ENCODE data around the gene RGS7BP. TPM values are rescaled to one million over a fixed set of nuclear protein-coding genes. Genes with fewer than 3 reads are reported as not detected.

RGS7BP gene
- total RNA-seq, 4 donors from 2014 or later, result 0.33 to 3.4 (median 2.7) TPM

DNA sequence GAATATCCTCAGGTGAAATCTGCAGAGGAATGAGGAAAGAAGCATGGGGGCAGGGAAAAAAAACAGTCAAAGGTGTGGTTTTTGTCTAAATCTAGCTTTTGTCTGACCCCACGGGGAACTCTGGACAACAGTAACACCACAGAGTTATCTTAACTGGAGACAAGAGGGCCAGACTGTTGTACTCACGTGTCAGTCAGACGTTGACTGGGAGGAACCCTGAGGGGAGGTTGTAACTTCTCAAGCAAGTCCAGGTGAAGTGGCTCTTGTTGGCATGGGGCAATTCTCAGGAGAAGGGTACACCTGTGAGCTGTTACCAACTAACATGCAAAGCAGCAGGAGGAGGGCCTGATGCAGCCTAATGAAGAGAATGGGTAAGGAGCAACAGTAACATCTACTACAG, 140.4 kb downstream of the RGS7BP start:
- Histone ChIP-seq H3K27me3 (no peaks in the 10 kb centered on the region), H3K36me3 (no peaks in the 10 kb centered on the region), H3K27ac (no peak overlapping the region), H3K4me3 (replicated peaks in 1 of 3) (no peak overlapping the region), H3K4me1 (no peaks in the 10 kb centered on the region), H3K9me3 (no peaks in the 10 kb centered on the region)
- WGBS, 2 donors, result 30 to 36% methylated on average over 3 of the region's 3 CpGs
- intact Hi-C loops (cut with DNase I), result no loop called here
- no peak for TF ChIP-seq CTCF (IDR thresholded peaks at IDR 0.05)
- TF ChIP-seq POLR2A (IDR thresholded peaks at IDR 0.05), result no peak
- peak; percentile 6 to 8 for DNase-seq

DNA sequence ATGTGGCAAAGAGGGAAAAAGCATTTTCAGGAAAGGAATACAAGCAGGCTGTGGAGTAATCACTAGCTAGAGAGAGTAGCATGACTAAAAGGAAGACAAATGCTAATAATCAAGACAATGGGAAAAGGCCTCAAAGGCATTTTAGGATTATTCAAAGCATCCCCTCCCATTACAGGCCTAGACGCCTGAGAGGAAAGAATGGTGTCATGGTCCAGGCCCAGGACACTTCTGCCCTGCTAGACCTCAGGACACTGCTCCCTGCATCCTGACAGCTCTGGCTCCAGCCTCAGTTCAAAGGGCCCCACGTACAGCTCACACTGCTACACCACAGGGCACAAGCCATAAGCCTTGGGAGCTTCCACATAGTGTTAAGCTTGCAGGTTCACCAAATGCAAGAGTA, 143.7 kb downstream of the RGS7BP start:
- Histone ChIP-seq H3K27me3 (no peaks in the 10 kb centered on the region), H3K4me3 (replicated peaks in 1 of 3) (no peak overlapping the region), H3K27ac (no peak overlapping the region), H3K4me1 (no peaks in the 10 kb centered on the region), H3K36me3 (no peaks in the 10 kb centered on the region), H3K9me3 (no peaks in the 10 kb centered on the region)
- intact Hi-C loops (cut with DNase I), result no loop called here
- no peak for DNase-seq
- 61 to 72% methylated on average over 2 of the region's 2 CpGs for WGBS, 2 donors
- TF ChIP-seq POLR2A (IDR thresholded peaks at IDR 0.05), result no peak
- no peak for TF ChIP-seq CTCF (IDR thresholded peaks at IDR 0.05)

DNA sequence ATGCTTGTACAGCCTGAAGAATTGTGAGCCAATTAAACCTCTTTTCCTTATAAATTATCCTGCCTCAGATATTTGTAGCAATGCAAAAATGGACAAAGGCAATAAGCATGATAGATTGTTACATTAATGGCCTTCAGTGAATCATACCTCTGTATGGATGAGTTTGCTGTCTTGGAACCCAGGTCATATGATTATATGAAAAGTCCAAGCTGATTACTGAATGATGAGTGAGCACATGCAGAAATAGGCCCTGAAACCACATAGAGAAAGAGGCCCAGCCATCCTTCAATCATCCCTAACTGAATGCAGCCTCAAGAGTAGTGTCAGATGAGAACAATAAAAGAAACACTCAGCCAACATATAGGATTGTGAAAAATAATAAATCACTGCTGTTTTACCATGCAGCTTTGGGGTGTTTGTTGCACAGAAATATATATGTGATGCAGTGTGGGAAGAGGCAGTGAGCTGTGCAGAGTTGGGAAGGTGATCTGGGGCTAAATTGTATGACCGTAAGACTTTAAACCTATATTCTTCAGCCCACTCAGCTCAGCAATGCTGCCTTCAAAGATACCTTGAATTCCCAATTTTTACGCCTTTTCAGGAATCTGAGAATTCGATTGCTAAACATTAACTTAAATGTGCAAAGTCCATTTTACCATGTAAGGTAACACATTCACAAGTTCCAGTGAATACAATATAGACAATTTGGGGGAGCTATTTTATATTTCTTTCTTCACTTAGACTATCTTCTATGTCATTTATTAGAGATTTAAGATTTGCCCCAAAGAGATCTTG, 148.1 kb downstream of the RGS7BP start:
- WGBS, 2 donors, result 92 to 94% methylated on average over 3 of the region's 3 CpGs
- TF ChIP-seq CTCF (IDR thresholded peaks at IDR 0.05) (no peak), POLR2A (IDR thresholded peaks at IDR 0.05) (no peak)

DNA sequence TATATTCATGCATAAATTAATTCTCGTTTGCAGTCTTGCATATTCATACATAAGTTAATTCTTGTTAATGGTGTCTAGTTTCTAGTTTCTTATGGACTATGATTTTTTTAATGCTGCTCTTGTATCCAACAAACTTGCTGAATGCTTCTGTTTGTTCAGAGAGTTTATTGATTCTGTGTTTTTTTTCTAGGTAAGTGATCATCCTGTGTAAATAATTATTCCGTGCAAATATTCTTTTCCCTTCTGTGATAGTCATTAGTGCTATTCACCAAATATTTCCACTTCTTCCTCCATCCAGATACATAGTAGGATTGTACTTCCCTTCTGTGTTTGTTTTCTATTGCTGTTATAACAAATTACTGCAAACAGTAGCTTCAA, 148.7 kb downstream of the RGS7BP start:
- no peak for TF ChIP-seq CTCF (IDR thresholded peaks at IDR 0.05)
- TF ChIP-seq POLR2A (IDR thresholded peaks at IDR 0.05), result no peak
- DNase-seq, result no peak
- Histone ChIP-seq H3K4me1 (no peaks in the 10 kb centered on the region), H3K27ac (no peak overlapping the region), H3K36me3 (no peaks in the 10 kb centered on the region), H3K9me3 (no peaks in the 10 kb centered on the region), H3K4me3 (replicated peaks in 1 of 3) (no peak overlapping the region), H3K27me3 (no peaks in the 10 kb centered on the region)
- intact Hi-C loops (cut with DNase I), result no loop called here
- WGBS, 2 donors, result 85 to 91% methylated on average over 2 of the region's 2 CpGs

More for the DNA sequence above, 148.1 kb downstream of the RGS7BP start:
- no peaks in the 10 kb centered on the region for H3K4me1 ChIP-seq
- intact Hi-C loops (cut with DNase I), result no loop called here
- H3K27me3 ChIP-seq, result no peaks in the 10 kb centered on the region
- H3K27ac ChIP-seq, result no peak overlapping the region
- H3K36me3 ChIP-seq, result no peaks in the 10 kb centered on the region
- DNase-seq, result no peak
- no peaks in the 10 kb centered on the region for H3K9me3 ChIP-seq
- no peak overlapping the region for H3K4me3 ChIP-seq (replicated peaks in 1 of 3)

DNA sequence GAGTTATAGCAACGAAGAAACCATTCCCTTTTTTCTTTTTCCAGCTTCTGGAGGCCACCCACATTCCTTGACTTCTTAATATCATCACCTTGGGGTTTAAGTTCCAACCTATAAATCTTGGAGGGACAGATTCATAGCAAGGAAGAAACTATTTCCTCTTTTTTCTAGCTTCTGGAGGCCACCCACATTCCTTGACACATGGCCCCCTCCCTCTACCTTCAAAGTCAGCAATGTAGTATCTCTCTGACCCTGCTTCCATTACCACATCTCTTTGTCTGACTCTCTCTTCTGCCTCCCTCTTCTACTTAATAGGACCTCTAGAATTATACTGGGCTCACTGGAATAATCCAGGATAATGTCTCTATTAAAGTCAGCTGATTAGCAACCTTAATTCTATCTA, 149.8 kb downstream of the RGS7BP start:
- intact Hi-C loops (cut with DNase I), result no loop called here
- WGBS, 2 donors, result 52 to 67% methylated on average over 1 of the region's 1 CpG
- Histone ChIP-seq H3K36me3 (no peaks in the 10 kb centered on the region), H3K4me1 (no peaks in the 10 kb centered on the region), H3K4me3 (replicated peaks in 1 of 3) (no peak overlapping the region), H3K27me3 (no peaks in the 10 kb centered on the region), H3K9me3 (no peaks in the 10 kb centered on the region), H3K27ac (no peak overlapping the region)
- no peak for DNase-seq
- no peak for TF ChIP-seq POLR2A (IDR thresholded peaks at IDR 0.05)
- no peak for TF ChIP-seq CTCF (IDR thresholded peaks at IDR 0.05)
